HEK293 (cell line): ENCODE measurements around the gene LMBR1.

Experiments used
- CTCF ChIP-seq: fragments of 450-650 bp; formaldehyde crosslinking; IDR thresholded peaks from 2 replicates; pipeline ENCODE4 v1.5.1; 2016; ENCODE audit warnings: missing biosample characterization, missing genetic modification characterization
- FEZF1 ChIP-seq: fragments of 450-650 bp; formaldehyde crosslinking; IDR thresholded peaks from 2 replicates; pipeline ENCODE4 v1.5.1; 2016; ENCODE audit warnings: missing biosample characterization, missing genetic modification characterization
- MYNN ChIP-seq: fragments of 450-650 bp; formaldehyde crosslinking; IDR thresholded peaks from 2 replicates; pipeline ENCODE4 v1.5.1; 2016; ENCODE audit warnings: missing biosample characterization, missing genetic modification characterization, borderline replicate concordance
- PRDM1 ChIP-seq: fragments of 450-650 bp; formaldehyde crosslinking; IDR thresholded peaks from 2 replicates; pipeline ENCODE4; 2016; ENCODE audit warnings: missing biosample characterization, missing genetic modification characterization
- ZBTB1 ChIP-seq: fragments of 450-650 bp; formaldehyde crosslinking; IDR thresholded peaks from 2 replicates; pipeline ENCODE4 v1.5.1; 2016; ENCODE audit warnings: missing biosample characterization, missing genetic modification characterization
- ZNF266 ChIP-seq: fragments of 450-650 bp; formaldehyde crosslinking; IDR thresholded peaks from 2 replicates; pipeline ENCODE4 v1.5.1; 2016; ENCODE audit warnings: missing biosample characterization, missing genetic modification characterization, low read depth
- ZNF571 ChIP-seq: fragments of 450-650 bp; formaldehyde crosslinking; IDR thresholded peaks from 2 replicates; pipeline ENCODE4 v1.5.0; 2017; ENCODE audit warnings: missing biosample characterization, missing genetic modification characterization
- ZSCAN5A ChIP-seq: fragments of 450-650 bp; formaldehyde crosslinking; IDR thresholded peaks from 2 replicates; pipeline ENCODE4 v1.5.1; 2016; ENCODE audit warnings: missing biosample characterization, missing genetic modification characterization
- TF ChIP-seq, protein P1 (sequence below): fragments of 450-650 bp; formaldehyde crosslinking; IDR thresholded peaks from 2 replicates; pipeline ENCODE4 v1.5.1; 2016; ENCODE audit warnings: missing biosample characterization, missing genetic modification characterization
- TF ChIP-seq, protein P2 (sequence below): fragments of 450-650 bp; formaldehyde crosslinking; IDR thresholded peaks from 2 replicates; pipeline ENCODE4 v1.5.1; 2016; ENCODE audit warnings: missing biosample characterization, missing genetic modification characterization
- TF ChIP-seq, protein P3 (sequence below): fragments of 450-650 bp; formaldehyde crosslinking; IDR thresholded peaks from 2 replicates; pipeline ENCODE4 v1.5.1; 2016; ENCODE audit warnings: missing biosample characterization, missing genetic modification characterization
- TF ChIP-seq, protein P4 (sequence below): fragments of 450-650 bp; formaldehyde crosslinking; IDR thresholded peaks from 2 replicates; pipeline ENCODE4 v1.5.1; 2016; ENCODE audit warnings: missing biosample characterization, missing genetic modification characterization

DNA sequence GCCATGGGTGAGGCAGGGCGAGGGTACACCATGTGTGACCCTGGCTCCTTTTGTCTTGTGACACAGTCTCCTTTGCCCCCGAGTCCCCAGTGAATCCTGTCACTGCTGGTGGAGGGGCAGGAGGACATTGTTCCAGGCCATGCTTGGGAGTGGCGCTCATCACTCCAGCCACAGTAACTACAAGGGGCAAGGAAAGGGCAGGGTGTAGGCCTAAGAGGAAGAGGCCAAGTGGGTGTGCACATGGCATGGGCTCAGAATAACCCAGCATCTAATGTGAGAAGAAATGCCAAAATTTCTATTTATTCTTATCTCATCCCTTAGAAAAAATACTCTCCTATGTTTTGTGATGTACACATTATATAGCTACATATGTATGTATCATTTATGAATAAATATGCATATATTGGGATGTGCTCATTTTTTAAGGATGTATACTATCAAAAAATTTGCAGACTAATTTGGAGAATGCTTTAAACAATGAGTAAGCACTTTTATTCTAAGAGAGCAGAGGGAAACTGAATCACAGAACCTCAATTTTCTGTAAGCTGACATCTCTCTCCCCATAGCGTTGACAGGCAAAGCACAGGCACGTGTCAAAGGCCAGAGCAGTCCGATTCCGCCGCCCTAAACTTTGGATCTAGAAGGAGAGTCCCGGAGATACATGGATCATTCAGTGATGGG is 215.5 kb downstream of the LMBR1 start:
- TF ChIP-seq CTCF (tag by site-specific recombination): no peak
- no peak for TF ChIP-seq FEZF1 (tag by site-specific recombination)
- no peak for TF ChIP-seq MYNN
- TF ChIP-seq ZNF266 (tag by site-specific recombination): no peak
- TF ChIP-seq, protein P1, sequence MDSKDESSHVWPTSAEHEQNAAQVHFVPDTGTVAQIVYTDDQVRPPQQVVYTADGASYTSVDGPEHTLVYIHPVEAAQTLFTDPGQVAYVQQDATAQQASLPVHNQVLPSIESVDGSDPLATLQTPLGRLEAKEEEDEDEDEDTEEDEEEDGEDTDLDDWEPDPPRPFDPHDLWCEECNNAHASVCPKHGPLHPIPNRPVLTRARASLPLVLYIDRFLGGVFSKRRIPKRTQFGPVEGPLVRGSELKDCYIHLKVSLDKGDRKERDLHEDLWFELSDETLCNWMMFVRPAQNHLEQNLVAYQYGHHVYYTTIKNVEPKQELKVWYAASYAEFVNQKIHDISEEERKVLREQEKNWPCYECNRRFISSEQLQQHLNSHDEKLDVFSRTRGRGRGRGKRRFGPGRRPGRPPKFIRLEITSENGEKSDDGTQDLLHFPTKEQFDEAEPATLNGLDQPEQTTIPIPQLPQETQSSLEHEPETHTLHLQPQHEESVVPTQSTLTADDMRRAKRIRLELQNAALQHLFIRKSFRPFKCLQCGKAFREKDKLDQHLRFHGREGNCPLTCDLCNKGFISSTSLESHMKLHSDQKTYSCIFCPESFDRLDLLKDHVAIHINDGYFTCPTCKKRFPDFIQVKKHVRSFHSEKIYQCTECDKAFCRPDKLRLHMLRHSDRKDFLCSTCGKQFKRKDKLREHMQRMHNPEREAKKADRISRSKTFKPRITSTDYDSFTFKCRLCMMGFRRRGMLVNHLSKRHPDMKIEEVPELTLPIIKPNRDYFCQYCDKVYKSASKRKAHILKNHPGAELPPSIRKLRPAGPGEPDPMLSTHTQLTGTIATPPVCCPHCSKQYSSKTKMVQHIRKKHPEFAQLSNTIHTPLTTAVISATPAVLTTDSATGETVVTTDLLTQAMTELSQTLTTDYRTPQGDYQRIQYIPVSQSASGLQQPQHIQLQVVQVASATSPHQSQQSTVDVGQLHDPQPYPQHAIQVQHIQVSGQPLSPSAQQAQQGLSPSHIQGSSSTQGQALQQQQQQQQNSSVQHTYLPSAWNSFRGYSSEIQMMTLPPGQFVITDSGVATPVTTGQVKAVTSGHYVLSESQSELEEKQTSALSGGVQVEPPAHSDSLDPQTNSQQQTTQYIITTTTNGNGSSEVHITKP (tag by site-specific recombination): no peak
- TF ChIP-seq, protein P2, sequence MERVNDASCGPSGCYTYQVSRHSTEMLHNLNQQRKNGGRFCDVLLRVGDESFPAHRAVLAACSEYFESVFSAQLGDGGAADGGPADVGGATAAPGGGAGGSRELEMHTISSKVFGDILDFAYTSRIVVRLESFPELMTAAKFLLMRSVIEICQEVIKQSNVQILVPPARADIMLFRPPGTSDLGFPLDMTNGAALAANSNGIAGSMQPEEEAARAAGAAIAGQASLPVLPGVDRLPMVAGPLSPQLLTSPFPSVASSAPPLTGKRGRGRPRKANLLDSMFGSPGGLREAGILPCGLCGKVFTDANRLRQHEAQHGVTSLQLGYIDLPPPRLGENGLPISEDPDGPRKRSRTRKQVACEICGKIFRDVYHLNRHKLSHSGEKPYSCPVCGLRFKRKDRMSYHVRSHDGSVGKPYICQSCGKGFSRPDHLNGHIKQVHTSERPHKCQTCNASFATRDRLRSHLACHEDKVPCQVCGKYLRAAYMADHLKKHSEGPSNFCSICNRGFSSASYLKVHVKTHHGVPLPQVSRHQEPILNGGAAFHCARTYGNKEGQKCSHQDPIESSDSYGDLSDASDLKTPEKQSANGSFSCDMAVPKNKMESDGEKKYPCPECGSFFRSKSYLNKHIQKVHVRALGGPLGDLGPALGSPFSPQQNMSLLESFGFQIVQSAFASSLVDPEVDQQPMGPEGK (tag by site-specific recombination): no peak
- TF ChIP-seq ZBTB1: no peak
- TF ChIP-seq PRDM1: no peak
- TF ChIP-seq, protein P3, sequence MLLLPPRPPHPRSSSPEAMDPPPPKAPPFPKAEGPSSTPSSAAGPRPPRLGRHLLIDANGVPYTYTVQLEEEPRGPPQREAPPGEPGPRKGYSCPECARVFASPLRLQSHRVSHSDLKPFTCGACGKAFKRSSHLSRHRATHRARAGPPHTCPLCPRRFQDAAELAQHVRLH (tag by site-specific recombination): no peak
- TF ChIP-seq ZSCAN5A (tag by site-specific recombination): no peak
- TF ChIP-seq, protein P4, sequence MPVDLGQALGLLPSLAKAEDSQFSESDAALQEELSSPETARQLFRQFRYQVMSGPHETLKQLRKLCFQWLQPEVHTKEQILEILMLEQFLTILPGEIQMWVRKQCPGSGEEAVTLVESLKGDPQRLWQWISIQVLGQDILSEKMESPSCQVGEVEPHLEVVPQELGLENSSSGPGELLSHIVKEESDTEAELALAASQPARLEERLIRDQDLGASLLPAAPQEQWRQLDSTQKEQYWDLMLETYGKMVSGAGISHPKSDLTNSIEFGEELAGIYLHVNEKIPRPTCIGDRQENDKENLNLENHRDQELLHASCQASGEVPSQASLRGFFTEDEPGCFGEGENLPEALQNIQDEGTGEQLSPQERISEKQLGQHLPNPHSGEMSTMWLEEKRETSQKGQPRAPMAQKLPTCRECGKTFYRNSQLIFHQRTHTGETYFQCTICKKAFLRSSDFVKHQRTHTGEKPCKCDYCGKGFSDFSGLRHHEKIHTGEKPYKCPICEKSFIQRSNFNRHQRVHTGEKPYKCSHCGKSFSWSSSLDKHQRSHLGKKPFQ (tag by site-specific recombination): no peak
- TF ChIP-seq ZNF571: no peak
